K562 (cell line): ENCODE results near the gene ENO2. TPM values are rescaled to one million over a fixed set of nuclear protein-coding genes. Genes with fewer than 3 reads are reported as not detected.

Source experiments
- CAMTA2 ChIP-seq: fragments of 250-450 bp; sonication (Bioruptor Pico); conservative IDR thresholded peaks from 2 replicates; pipeline ENCODE4 v1.5.1; 2022
- GABPA ChIP-seq: fragments of 200-800 bp; sonication (Bioruptor generic); conservative IDR thresholded peaks from 2 replicates; pipeline ENCODE4 v1.6.1; 2016; ENCODE audit warnings: low read depth, missing genetic modification characterization, missing compliant biosample characterization
- HCFC1 ChIP-seq: IDR thresholded peaks from 2 replicates; pipeline ENCODE4 v1.6.1; 2012; ENCODE audit warnings: low read depth, low read length, improper control_type of control experiment
- HSF4 ChIP-seq: fragments of 250-450 bp; sonication (Bioruptor Pico); IDR thresholded peaks from 2 replicates; pipeline ENCODE4 v2.1.2; 2022; ENCODE audit warnings: mild to moderate bottlenecking, moderate library complexity, borderline replicate concordance
- PCBP2 ChIP-seq: fragments of 200-400 bp; formaldehyde crosslinking; IDR thresholded peaks from 2 replicates; pipeline ENCODE4 v1.6.1; 2018; ENCODE audit warnings: low read length, low read depth, mild to moderate bottlenecking, moderate library complexity; ENCODE audit not compliant: poor library complexity, severe bottlenecking
- PML ChIP-seq: IDR thresholded peaks from 2 replicates; pipeline ENCODE4 v1.6.1; 2012; ENCODE audit warnings: low read length, inconsistent platforms
- SOX6 ChIP-seq: fragments of 450-650 bp; IDR thresholded peaks from 2 replicates; pipeline ENCODE4 v1.6.1; 2014; ENCODE audit warnings: mild to moderate bottlenecking
- polyA plus RNA-seq, 8 experiments: library from polyadenylated mRNA; depleted of rRNA in 4 of 8; stranded (reverse) in 5 of 8; unstranded in 3 of 8; fragments of >200 nt; fragmentation: Nextera tagmentation in 2 of 8; fragmentation: Illumina TruSeq in 1 of 8; extraction: Ambion mirVana in 2 of 8; extraction: Trizol in 1 of 8; gene quantifications; 2 replicates each; pipeline versions ENCODE4 v1.2.1 to v1.2.3, GENCODE V29; 2011 to 2014; ENCODE audit warnings: inconsistent platforms in 1 of 8, missing spikeins in 1 of 8
- total RNA-seq, 7 experiments: library from RNA; depleted of rRNA in 6 of 7; stranded (reverse); fragments of >200 nt in 6 of 7; fragmentation: Illumina TruSeq in 2 of 7; extraction: Trizol in 2 of 7; gene quantifications; 2 replicates each; pipeline versions ENCODE4 v1.2.1 to v1.2.3, GENCODE V29; 2011 to 2021; ENCODE audit warnings: low replicate concordance in 1 of 7
- TF ChIP-seq, protein P1 (sequence below): sonication (generic); formaldehyde crosslinking; IDR thresholded peaks from 2 replicates; pipeline ENCODE4 v1.4.0; 2020; ENCODE audit warnings: mild to moderate bottlenecking, missing genetic modification reagents
- TF ChIP-seq, protein P2 (sequence below): fragments of 450-650 bp; formaldehyde crosslinking; IDR thresholded peaks from 2 replicates; pipeline ENCODE4 v1.4.0; 2022; ENCODE audit warnings: mild to moderate bottlenecking, moderate library complexity
- TF ChIP-seq, protein P3 (sequence below): fragments of 450-650 bp; formaldehyde crosslinking; IDR thresholded peaks from 2 replicates; pipeline ENCODE4 v1.4.0; 2020; ENCODE audit warnings: mild to moderate bottlenecking, moderate library complexity
- TF ChIP-seq, protein P4 (sequence below): fragments of 450-650 bp; IDR thresholded peaks from 2 replicates; pipeline ENCODE4 v1.6.1; 2017; ENCODE audit warnings: antibody characterized with exemption, mild to moderate bottlenecking
- TF ChIP-seq, protein P5 (sequence below): fragments of 200-800 bp; sonication (Bioruptor generic); IDR thresholded peaks from 2 replicates; pipeline ENCODE4 v1.6.1; 2016; ENCODE audit warnings: missing genetic modification characterization, missing compliant biosample characterization

The ENO2 gene
- total and polyA plus RNA-seq, 9 of the 15 experiments (the other 6 are each of a cell fraction or from before 2014, with no cell fraction given) = 10.9 to 43.3 (median 21.0) TPM

DNA sequence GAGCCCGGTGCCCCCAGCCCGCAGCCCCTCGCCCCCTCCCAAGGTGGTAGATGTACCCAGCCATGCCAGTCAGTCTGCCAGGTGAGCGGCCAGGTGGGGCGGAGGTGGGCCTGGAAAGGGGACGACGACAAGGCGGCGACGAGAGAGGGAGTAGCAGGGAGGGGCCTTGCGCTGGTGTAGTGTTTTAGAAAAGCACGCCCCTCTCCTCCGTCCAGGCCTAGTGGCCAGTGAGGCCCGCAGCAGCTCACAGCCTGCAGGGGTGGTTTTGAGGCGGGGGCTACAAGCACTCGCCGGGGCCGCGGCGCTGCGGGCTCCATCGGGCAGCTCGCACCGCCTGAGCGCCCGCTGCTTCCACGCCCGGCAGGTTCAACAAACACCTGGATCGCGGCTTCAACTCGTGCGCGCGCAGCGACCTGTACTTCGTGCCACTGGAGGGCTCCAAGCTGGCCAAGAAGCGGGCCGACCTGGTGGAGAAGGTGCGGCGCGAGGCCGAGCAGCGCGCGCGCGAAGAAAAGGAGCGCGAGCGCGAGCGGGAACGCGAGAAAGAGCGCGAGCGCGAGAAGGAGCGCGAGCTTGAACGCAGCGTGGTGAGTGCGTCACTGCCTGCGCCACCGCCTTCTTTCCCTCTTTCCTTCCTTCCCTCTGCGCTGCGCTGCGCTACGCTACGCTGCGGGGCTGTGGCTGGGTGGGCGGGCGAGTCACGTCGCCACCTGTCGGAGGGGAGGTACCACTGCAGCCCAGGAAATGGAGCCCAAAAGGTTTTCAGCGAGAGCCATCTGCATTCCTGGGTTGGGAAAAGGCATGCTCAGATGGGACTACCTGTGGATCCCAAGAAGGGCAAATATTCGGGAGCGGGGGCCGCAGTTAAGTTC lies 23.3 kb downstream of the ENO2 start (continued):
- TF ChIP-seq, protein P1, sequence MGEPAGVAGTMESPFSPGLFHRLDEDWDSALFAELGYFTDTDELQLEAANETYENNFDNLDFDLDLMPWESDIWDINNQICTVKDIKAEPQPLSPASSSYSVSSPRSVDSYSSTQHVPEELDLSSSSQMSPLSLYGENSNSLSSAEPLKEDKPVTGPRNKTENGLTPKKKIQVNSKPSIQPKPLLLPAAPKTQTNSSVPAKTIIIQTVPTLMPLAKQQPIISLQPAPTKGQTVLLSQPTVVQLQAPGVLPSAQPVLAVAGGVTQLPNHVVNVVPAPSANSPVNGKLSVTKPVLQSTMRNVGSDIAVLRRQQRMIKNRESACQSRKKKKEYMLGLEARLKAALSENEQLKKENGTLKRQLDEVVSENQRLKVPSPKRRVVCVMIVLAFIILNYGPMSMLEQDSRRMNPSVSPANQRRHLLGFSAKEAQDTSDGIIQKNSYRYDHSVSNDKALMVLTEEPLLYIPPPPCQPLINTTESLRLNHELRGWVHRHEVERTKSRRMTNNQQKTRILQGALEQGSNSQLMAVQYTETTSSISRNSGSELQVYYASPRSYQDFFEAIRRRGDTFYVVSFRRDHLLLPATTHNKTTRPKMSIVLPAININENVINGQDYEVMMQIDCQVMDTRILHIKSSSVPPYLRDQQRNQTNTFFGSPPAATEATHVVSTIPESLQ (CRISPR knock-in tag) = 0 out of 2 replicates have a peak, but pooled peaks have one; percentile 43
- TF ChIP-seq, protein P2, sequence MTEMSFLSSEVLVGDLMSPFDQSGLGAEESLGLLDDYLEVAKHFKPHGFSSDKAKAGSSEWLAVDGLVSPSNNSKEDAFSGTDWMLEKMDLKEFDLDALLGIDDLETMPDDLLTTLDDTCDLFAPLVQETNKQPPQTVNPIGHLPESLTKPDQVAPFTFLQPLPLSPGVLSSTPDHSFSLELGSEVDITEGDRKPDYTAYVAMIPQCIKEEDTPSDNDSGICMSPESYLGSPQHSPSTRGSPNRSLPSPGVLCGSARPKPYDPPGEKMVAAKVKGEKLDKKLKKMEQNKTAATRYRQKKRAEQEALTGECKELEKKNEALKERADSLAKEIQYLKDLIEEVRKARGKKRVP (CRISPR knock-in tag) = no peak
- TF ChIP-seq PCBP2 (no peak), HCFC1 (peak; percentile 84), PML (peak; percentile 42; the same call in 1 of the 2 replicates), CAMTA2 (CRISPR knock-in tag) (peak; percentile 88), SOX6 (peak; percentile 58), HSF4 (0 out of 2 replicates have a peak, but pooled peaks have one; percentile 19), GABPA (tag) (peak; percentile 73)
- TF ChIP-seq, protein P3, sequence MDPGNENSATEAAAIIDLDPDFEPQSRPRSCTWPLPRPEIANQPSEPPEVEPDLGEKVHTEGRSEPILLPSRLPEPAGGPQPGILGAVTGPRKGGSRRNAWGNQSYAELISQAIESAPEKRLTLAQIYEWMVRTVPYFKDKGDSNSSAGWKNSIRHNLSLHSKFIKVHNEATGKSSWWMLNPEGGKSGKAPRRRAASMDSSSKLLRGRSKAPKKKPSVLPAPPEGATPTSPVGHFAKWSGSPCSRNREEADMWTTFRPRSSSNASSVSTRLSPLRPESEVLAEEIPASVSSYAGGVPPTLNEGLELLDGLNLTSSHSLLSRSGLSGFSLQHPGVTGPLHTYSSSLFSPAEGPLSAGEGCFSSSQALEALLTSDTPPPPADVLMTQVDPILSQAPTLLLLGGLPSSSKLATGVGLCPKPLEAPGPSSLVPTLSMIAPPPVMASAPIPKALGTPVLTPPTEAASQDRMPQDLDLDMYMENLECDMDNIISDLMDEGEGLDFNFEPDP (CRISPR knock-in tag) = no peak
- TF ChIP-seq, protein P4, sequence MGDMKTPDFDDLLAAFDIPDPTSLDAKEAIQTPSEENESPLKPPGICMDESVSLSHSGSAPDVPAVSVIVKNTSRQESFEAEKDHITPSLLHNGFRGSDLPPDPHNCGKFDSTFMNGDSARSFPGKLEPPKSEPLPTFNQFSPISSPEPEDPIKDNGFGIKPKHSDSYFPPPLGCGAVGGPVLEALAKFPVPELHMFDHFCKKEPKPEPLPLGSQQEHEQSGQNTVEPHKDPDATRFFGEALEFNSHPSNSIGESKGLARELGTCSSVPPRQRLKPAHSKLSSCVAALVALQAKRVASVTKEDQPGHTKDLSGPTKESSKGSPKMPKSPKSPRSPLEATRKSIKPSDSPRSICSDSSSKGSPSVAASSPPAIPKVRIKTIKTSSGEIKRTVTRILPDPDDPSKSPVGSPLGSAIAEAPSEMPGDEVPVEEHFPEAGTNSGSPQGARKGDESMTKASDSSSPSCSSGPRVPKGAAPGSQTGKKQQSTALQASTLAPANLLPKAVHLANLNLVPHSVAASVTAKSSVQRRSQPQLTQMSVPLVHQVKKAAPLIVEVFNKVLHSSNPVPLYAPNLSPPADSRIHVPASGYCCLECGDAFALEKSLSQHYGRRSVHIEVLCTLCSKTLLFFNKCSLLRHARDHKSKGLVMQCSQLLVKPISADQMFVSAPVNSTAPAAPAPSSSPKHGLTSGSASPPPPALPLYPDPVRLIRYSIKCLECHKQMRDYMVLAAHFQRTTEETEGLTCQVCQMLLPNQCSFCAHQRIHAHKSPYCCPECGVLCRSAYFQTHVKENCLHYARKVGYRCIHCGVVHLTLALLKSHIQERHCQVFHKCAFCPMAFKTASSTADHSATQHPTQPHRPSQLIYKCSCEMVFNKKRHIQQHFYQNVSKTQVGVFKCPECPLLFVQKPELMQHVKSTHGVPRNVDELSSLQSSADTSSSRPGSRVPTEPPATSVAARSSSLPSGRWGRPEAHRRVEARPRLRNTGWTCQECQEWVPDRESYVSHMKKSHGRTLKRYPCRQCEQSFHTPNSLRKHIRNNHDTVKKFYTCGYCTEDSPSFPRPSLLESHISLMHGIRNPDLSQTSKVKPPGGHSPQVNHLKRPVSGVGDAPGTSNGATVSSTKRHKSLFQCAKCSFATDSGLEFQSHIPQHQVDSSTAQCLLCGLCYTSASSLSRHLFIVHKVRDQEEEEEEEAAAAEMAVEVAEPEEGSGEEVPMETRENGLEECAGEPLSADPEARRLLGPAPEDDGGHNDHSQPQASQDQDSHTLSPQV = peak; percentile 66
- TF ChIP-seq, protein P5, sequence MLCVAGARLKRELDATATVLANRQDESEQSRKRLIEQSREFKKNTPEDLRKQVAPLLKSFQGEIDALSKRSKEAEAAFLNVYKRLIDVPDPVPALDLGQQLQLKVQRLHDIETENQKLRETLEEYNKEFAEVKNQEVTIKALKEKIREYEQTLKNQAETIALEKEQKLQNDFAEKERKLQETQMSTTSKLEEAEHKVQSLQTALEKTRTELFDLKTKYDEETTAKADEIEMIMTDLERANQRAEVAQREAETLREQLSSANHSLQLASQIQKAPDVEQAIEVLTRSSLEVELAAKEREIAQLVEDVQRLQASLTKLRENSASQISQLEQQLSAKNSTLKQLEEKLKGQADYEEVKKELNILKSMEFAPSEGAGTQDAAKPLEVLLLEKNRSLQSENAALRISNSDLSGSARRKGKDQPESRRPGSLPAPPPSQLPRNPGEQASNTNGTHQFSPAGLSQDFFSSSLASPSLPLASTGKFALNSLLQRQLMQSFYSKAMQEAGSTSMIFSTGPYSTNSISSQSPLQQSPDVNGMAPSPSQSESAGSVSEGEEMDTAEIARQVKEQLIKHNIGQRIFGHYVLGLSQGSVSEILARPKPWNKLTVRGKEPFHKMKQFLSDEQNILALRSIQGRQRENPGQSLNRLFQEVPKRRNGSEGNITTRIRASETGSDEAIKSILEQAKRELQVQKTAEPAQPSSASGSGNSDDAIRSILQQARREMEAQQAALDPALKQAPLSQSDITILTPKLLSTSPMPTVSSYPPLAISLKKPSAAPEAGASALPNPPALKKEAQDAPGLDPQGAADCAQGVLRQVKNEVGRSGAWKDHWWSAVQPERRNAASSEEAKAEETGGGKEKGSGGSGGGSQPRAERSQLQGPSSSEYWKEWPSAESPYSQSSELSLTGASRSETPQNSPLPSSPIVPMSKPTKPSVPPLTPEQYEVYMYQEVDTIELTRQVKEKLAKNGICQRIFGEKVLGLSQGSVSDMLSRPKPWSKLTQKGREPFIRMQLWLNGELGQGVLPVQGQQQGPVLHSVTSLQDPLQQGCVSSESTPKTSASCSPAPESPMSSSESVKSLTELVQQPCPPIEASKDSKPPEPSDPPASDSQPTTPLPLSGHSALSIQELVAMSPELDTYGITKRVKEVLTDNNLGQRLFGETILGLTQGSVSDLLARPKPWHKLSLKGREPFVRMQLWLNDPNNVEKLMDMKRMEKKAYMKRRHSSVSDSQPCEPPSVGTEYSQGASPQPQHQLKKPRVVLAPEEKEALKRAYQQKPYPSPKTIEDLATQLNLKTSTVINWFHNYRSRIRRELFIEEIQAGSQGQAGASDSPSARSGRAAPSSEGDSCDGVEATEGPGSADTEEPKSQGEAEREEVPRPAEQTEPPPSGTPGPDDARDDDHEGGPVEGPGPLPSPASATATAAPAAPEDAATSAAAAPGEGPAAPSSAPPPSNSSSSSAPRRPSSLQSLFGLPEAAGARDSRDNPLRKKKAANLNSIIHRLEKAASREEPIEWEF (CRISPR knock-in tag) = no peak
